Measurements from ENCODE around the gene CNDP2.

DNA sequence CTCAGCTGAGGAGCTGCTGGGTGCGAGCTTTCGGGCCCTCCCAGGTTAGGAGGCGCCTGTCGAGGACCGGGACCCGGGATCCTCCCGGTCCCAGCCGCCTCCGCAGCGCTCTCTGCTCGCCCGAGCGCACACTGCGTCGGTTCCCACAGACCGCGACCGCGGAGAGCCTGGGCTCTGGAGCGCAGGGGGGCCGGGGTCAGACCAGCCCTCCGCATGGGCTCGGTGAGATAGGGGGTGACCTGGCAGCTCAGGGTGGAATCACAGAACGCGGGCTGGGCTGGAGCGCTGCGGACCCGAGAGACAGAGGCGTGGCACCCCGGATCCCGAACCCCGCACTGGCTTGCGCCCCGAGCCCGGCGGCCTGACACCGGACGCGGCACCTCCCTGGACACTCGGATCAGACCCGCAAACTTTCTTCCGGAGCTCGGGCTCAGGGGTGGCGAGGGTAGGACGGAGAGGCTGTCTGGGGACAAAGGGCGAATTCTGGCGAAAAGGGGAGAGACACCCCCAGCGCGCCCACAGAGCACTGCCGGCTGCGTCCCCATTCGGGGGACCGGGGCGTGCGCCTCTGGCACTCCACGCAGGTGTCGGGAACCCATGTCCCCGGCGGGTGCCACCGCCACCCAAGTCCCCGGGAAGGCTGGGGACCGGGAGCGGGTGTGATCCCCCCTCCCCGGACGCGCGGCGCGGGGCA is 39.7 kb upstream of the CNDP2 start:
- TF ChIP-seq, protein P1, sequence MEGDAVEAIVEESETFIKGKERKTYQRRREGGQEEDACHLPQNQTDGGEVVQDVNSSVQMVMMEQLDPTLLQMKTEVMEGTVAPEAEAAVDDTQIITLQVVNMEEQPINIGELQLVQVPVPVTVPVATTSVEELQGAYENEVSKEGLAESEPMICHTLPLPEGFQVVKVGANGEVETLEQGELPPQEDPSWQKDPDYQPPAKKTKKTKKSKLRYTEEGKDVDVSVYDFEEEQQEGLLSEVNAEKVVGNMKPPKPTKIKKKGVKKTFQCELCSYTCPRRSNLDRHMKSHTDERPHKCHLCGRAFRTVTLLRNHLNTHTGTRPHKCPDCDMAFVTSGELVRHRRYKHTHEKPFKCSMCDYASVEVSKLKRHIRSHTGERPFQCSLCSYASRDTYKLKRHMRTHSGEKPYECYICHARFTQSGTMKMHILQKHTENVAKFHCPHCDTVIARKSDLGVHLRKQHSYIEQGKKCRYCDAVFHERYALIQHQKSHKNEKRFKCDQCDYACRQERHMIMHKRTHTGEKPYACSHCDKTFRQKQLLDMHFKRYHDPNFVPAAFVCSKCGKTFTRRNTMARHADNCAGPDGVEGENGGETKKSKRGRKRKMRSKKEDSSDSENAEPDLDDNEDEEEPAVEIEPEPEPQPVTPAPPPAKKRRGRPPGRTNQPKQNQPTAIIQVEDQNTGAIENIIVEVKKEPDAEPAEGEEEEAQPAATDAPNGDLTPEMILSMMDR (conservative IDR thresholded peaks at IDR 0.05; ENCODE audit: low read depth, low read length) = no peak
- TF ChIP-seq EZH2 (IDR thresholded peaks at IDR 0.05; ENCODE audit: low read length, unreplicated experiment) = peak; percentile 63
